Measurements from ENCODE around the gene RASSF8. TPM values are rescaled to one million over a fixed set of nuclear protein-coding genes. Genes with fewer than 3 reads are reported as not detected.

Gene RASSF8
- total RNA-seq, 6 donors from 2014 or later: 23.0 to 78.5 (median 60.7) TPM

DNA sequence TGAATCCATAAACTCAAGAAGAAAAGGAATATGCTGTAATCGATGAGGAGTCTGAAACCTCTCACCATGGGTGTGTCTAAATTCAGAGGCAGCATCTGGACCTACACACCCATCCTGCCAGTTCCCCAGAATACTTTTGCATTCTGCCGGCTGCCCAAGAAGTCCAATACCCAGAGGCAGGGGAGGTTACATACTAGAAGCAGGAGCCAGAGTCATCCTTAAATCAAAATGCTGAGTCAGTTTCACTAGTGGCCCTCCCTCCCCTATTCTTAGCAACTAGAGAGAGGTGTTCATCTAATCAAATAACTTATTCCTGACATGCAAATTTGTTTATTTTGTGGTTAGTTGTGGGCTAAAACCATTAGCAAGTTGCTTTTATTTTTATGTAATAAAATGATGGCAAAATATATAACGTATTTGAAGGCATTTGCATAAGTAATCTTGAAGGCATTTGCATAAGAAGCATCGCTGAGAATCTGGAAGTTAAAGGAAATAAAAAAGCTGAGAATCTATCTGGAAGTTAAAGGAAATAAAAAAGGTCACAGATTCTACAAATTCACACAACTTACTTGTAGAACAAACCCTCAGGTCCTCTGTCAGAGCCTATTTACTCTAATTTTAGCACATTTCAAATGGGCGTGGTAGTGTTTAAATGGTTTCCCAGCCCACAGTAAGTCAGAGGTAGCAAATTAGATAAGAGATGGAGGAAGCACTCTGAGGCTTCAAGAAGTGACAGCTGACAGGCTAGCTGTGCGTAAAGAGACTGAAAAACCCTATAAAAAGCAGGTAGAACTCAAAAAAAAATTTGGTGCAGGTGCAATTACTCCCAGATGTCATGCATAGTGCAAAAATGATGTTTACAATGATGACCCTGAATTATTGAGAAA lies 158.6 kb downstream of the RASSF8 start:
- WGBS, 2 donors: 60 to 63% methylated on average over 6 of the region's 6 CpGs
- ATAC-seq (ENCODE audit: low FRiP score in 2 of 2): no peak
- DNase-seq: no peak
- TF ChIP-seq POLR2A (IDR thresholded peaks at IDR 0.05): no peak
- no peak for TF ChIP-seq POLR2AphosphoS5 (IDR thresholded peaks at IDR 0.05)
- TF ChIP-seq EP300 (IDR thresholded peaks at IDR 0.05): no peak
- TF ChIP-seq, protein P1, sequence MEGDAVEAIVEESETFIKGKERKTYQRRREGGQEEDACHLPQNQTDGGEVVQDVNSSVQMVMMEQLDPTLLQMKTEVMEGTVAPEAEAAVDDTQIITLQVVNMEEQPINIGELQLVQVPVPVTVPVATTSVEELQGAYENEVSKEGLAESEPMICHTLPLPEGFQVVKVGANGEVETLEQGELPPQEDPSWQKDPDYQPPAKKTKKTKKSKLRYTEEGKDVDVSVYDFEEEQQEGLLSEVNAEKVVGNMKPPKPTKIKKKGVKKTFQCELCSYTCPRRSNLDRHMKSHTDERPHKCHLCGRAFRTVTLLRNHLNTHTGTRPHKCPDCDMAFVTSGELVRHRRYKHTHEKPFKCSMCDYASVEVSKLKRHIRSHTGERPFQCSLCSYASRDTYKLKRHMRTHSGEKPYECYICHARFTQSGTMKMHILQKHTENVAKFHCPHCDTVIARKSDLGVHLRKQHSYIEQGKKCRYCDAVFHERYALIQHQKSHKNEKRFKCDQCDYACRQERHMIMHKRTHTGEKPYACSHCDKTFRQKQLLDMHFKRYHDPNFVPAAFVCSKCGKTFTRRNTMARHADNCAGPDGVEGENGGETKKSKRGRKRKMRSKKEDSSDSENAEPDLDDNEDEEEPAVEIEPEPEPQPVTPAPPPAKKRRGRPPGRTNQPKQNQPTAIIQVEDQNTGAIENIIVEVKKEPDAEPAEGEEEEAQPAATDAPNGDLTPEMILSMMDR (IDR thresholded peaks at IDR 0.05): no peak
- H3K36me3 ChIP-seq: no peaks in the 10 kb centered on the region
- no peaks in the 10 kb centered on the region for H3K9me3 ChIP-seq
- H3K4me1 ChIP-seq: peaks cover 17 to 20% (median 20%) of the 10 kb centered on the region in 4 donors
- no peak overlapping the region for H3K27ac ChIP-seq
- peaks cover 0 to 8% (median 4%) of the 10 kb centered on the region in 4 donors for H3K27me3 ChIP-seq
- H3K4me3 ChIP-seq: no peak overlapping the region

- TF ChIP-seq POLR2AphosphoS5 (IDR thresholded peaks at IDR 0.05): no peak
- TF ChIP-seq POLR2A (IDR thresholded peaks at IDR 0.05): no peak
- TF ChIP-seq, protein P1 (IDR thresholded peaks at IDR 0.05): no peak
- TF ChIP-seq EP300 (IDR thresholded peaks at IDR 0.05): no peak
- Histone ChIP-seq H3K4me3 (no peak overlapping the region), H3K36me3 (no peaks in the 10 kb centered on the region), H3K27ac (no peak overlapping the region), H3K9me3 (no peaks in the 10 kb centered on the region), H3K27me3 (peaks cover 0 to 16% (median 11%) of the 10 kb centered on the region in 4 donors), H3K4me1 (peaks cover 21 to 27% (median 24%) of the 10 kb centered on the region in 4 donors)
- DNase-seq: no peak
- no peak for ATAC-seq (ENCODE audit: low FRiP score in 2 of 2)
- WGBS, 2 donors: 65 to 66% methylated on average over 4 of the region's 4 CpGs
These were observed 159.8 kb downstream of the RASSF8 start for GRCh38 chr12:26118308-26118707.

GRCh38 chr12:26119391-26119989 lies 161.0 kb downstream of the RASSF8 start:
- Histone ChIP-seq H3K27me3 (peaks cover 0 to 27% (median 15%) of the 10 kb centered on the region in 4 donors), H3K9me3 (no peaks in the 10 kb centered on the region), H3K4me1 (peaks cover 16 to 28% (median 21%) of the 10 kb centered on the region in 4 donors), H3K27ac (no peak overlapping the region), H3K36me3 (no peaks in the 10 kb centered on the region), H3K4me3 (no peak overlapping the region)
- 19 to 44% methylated on average over 2 of the region's 2 CpGs for WGBS, 2 donors
- DNase-seq (no peak), ATAC-seq (ENCODE audit: low FRiP score in 2 of 2) (no peak)
- TF ChIP-seq, protein P1 (IDR thresholded peaks at IDR 0.05): peak in 5 of 6 experiments; percentile 16 to 49 (median 34)
- no peak for TF ChIP-seq POLR2A (IDR thresholded peaks at IDR 0.05)

- Histone ChIP-seq H3K27ac (no peak overlapping the region), H3K36me3 (no peaks in the 10 kb centered on the region), H3K9me3 (no peaks in the 10 kb centered on the region), H3K27me3 (peaks cover 0 to 35% (median 22%) of the 10 kb centered on the region in 4 donors), H3K4me3 (no peak overlapping the region), H3K4me1 (peaks cover 20 to 40% (median 29%) of the 10 kb centered on the region in 4 donors)
- 86 to 89% methylated on average over 4 of the region's 4 CpGs for WGBS, 2 donors
- TF ChIP-seq, protein P1 (IDR thresholded peaks at IDR 0.05): no peak
- TF ChIP-seq POLR2A (IDR thresholded peaks at IDR 0.05) (no peak), POLR2AphosphoS5 (IDR thresholded peaks at IDR 0.05) (no peak), EP300 (IDR thresholded peaks at IDR 0.05) (no peak)
- no peak for DNase-seq
- no peak for ATAC-seq (ENCODE audit: low FRiP score in 2 of 2)
These were observed 162.2 kb downstream of the RASSF8 start for GRCh38 chr12:26120561-26121274.
